Head of caudate nucleus (tissue), 42 donors: ENCODE data around the gene NDUFA8.
A peak's percentile ranks its signal among the peaks of the same experiment; 100 is the strongest.

Source experiments
- DNase-seq, 42 donors: peaks; one replicate each; pipeline versions ENCODE4 v3.0.0 to v3.0.0-alpha.2; 2020 to 2021; ENCODE audit warnings: mixed read lengths in 7 of 42
- intact Hi-C: fragments of 100-400 bp; cut with DNase I; formaldehyde crosslinking; loops from one replicate; pipeline ENCODE4 v1.15.0; 2022

NDUFA8 gene

DNA sequence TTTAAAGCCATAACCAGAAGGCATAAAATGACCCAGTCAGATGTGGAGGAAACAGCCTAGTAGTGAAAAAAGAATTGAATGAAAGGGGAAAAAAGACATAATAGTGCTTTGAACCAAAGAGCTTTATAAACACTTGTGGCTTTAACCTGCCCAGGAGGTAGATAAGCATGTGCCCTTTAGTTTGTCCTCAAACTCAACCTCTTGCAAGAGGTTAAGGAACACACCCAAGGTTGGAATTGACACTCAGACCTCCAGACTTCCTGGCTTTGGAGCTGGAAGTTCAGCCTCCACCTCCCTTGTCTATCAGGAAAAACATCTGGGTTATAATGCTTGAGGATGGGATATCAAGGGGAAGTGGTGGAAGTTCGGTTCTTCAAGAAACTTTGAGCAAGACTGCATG, 16.3 kb downstream of the NDUFA8 start:
- intact Hi-C loops: no loop called here
- peak in 1 of 42 donors; percentile 18 for DNase-seq

DNA sequence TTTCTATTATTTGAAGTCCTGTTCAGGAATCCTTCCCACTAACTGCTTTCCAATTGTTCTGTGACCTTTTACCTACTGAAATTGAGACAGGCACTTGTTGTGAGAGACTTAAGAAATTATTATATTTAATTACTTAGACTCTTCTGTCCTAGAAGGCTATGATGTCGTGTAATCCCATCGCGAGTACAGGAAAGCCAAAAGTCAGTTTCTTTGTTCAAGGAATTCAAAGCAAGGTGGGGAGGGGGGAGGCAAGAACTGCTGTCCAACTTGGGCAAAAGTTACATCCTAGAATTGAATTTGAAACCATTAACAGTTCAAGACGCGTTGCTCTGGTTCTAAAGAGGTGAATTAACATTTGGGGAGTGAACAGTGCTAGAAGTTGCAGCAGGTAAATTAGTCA, 17.9 kb downstream of the NDUFA8 start:
- no peak for DNase-seq
- intact Hi-C loops: no loop called here

- DNase-seq: no peak
- intact Hi-C loops: no loop called here
Measured at GRCh38 chr9:122140368-122141193, 19.0 kb downstream of the NDUFA8 start.

DNA sequence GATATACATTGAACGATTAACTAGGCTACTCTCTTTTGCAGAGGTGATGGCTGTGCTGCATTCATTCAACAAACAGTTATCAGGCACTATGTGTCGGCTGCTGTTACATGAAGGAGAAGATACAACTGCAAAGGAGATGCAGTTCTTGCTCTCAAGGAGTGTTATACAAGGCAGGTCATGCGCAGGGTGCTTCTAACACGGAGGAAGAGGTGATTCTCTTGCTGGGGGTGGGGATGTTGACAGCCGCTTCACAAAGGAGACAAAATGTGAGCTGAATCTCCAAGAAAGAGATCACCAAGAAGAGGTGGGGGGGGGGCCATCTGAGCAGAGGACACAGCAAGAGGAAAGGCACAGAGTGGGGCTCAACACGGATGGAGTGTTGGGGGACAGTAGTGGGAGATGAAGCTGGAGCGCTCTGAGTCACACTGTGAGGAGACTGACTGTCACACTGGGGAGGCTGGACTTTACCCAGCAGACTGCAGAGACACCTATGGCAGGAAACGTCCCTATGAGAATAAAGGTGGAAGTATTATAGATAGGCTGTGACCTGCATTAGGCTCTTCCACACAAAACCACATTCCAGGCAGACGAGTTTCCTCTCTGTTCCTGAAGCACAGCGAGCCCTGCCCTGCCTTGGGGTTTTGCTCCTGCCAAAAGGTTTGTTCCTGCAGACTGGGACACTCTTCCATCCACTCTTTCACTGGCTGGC, 20.9 kb downstream of the NDUFA8 start:
- peak in 35 of 42 donors; percentile 19 to 87 (median 59) for DNase-seq
- intact Hi-C loops: no loop called here

DNA sequence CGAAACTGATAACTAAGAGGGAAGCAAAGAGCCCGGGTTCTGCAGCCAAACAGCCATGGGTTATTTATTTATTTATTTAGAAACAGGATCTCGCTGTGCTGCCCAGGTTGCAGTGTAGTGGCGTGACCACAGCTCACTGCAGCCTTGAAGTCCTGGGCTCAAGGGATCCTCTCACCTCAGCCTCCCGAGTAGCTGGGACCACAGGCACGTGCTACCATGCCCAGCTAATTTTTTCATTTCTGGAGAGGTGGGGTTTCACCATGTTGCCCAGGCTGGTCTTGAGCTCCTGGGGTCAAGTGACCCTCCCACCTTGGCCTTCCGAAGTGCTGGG, 24.1 kb downstream of the NDUFA8 start:
- intact Hi-C loops: no loop called here
- DNase-seq: peak in 1 of 42 donors; percentile 9

DNA sequence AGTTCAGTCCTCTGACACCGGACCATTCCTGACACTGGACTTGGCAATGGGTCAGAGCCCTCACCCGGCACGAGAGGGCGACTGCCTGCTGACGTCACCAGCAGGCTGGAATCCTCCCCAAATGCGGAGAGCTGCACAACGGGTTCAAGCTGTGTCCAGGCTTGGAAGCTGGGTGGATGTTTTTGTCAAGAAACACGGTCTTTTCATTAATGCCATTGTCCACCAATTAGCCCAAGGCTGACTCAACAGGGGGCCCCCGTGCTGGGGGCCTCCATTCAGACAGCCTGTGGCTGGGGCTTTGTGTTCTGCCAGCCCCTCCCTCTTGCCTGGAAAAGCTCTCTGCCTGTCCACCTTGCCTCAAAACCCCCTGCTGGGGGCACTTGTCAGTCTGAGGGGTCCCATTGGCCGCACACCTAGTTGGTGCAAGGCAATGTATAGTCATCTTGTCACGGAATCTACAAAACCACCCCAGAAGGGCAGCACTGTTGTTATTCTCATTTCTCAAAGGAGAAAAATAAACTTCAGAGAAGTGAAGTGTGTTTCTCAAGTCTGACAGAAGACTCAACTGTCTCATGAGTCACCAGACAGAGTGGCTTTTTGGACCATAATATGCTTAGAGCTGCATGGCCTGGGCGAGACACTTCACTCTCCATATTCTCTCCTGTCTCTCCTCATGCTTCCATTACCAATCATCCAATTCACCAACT, 24.6 kb downstream of the NDUFA8 start:
- intact Hi-C loops: no loop called here
- peak in 3 of 42 donors; percentile 23 to 54 (median 30) for DNase-seq

GRCh38 chr9:122133984-122134535, 25.5 kb downstream of the NDUFA8 start:
- peak in 1 of 42 donors; percentile 12 for DNase-seq
- intact Hi-C loops: no loop called here

DNA sequence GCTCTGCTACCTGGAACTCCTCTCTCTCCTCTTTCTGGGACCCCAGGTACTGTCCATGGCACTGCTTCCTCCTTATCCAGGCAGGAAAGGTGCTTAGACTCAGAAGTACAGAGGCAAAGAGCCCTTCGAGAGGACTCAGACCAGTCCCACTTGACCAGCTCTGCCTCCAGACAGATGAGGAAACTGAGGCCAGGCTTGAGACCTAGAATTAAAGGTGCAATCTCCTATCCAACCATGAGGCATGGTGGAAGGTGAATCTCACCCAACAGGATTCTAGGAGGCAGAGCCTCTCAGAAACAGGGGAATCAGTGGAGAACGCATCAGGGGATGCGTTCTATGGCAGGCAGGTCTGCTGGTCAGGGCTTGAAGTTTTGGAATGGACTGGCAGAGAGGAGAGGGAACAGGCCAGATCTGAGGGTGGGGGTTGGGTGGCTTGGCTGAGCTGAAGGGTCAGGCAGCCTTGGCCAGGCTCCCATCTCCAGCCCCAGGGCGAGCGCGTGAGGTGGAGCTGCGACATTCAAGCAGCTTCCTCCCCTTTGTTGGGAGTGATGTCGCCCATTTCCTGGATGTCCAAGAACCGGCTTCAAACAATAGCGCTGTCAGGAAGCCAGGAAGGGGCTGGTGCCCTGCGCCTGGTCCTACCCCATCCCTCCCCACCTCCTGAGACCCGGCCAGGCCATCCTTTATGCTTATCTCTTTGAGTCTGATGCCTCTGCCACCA, 26.2 kb downstream of the NDUFA8 start:
- no peak for DNase-seq
- intact Hi-C loops: no loop called here

DNA sequence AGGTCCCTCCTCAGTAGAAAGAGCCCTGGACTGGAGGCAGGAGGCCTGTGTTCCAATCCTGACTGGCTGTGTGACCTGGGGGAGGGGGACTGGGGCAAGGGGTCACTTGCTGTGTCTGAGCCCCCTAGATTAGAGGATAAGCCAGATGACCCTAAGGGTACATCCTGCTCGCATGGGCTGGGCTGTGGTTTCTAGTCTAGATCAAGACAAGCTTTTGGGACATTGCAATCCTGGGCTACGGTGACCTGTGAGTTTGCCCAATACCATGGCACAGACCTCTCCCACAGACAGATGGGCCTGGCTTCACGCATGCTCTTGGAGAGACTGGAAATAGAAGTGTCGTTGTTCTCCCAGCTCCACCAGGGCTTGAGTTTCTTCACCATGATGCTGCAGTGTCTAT, 27.0 kb downstream of the NDUFA8 start:
- no peak for DNase-seq
- intact Hi-C loops: no loop called here

GRCh38 chr9:122131401-122132001, 28.1 kb downstream of the NDUFA8 start:
- intact Hi-C loops: no loop called here
- peak in 4 of 42 donors; percentile 6 to 41 (median 22) for DNase-seq

- intact Hi-C loops: no loop called here
Measured at GRCh38 chr9:122130837-122131236, 28.7 kb downstream of the NDUFA8 start.

DNA sequence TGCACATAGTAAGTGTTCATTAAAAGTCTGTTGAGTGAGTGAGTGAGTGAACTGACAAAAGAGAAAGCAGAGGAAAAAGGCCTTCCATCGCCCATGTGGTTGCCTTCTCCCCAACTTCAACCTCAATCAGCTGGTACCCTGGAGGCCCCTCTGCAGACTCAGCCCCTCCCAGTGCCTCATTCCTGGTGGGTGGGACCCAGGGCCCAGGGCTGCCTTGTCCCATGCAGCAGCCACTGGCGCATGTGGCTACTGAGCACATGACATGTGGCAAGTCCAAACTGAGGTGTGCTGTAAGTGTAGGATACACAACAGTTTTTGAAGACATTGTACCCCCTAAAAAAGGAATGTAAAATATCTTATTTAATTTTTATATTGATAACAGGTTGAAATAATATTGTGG, 29.6 kb downstream of the NDUFA8 start:
- intact Hi-C loops: loop anchor here (10.0 kb wide), 1 partner anchor 685 kb away; no protein-coding TSS in a partner anchor
- DNase-seq: no peak

More at GRCh38 chr9:122130837-122131236, 28.7 kb downstream of the NDUFA8 start:
- no peak for DNase-seq

DNA sequence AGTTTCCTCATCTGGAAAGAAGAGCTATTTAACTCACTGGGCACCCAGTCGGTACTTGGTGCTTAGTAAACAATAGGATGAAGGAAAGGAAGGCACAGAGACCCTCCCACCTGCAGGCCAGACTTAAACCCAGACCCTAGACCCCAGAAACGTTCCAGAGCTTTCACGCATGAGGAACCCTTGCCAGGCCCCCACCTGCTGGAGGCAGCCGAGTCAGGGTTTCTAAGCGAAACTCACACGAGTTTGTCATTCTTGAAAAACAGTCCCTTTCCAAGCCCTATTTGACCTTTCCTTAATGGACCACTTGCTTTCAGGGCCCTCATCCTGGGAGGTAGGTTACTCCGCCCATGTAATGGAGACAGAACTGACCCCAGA, 30.6 kb downstream of the NDUFA8 start:
- no peak for DNase-seq
- intact Hi-C loops: loop anchor here (10.0 kb wide), 1 partner anchor 686 kb away; no protein-coding TSS in a partner anchor

DNA sequence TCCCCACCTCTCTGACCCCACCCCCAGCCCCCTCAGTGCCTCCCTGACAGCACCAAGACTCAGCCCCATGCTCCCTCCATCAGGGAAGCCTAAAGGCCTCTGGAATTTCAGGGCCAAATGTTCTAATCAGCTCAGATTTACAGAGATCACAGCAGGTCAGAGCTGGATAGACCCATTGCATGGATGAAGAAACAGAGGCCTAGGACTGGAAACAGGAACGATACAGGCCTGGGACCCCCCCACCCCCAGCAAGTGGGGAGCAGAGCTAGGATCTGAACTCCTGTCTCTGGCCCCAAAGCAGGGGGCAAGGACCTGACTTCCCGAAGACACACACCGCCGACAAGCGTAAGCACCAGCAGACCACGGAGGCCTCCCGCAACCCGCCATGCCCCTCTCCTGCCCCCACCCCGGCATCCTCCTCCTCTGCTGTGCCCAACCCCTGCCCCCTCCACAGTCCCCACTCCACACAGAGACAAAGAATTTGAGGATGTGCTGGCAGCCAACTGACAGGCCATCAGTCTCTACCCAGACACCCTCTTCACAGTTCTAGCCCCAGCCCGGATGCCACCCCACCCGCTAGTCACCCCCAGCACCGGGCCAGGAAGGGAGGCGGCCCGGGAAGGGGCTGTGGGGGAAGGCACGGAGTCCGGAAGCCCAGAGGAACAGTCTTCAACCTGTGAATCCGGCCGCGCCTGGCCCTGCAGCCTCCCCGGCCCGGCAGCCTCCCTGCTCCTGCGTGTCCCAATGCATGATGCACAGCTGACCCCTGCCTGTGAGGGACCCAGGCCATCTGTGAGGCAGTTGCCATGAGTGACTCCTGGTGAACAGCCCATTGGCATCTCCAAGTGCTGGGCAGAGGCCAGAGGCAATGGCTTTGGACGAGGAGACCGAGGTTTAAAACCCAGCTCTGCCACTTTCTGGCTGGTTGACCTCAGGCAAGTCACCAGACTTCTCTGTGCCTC, 31.3 kb downstream of the NDUFA8 start:
- intact Hi-C loops: loop anchor here (10.0 kb wide), 1 partner anchor 687 kb away; no protein-coding TSS in a partner anchor
- DNase-seq: no peak

DNA sequence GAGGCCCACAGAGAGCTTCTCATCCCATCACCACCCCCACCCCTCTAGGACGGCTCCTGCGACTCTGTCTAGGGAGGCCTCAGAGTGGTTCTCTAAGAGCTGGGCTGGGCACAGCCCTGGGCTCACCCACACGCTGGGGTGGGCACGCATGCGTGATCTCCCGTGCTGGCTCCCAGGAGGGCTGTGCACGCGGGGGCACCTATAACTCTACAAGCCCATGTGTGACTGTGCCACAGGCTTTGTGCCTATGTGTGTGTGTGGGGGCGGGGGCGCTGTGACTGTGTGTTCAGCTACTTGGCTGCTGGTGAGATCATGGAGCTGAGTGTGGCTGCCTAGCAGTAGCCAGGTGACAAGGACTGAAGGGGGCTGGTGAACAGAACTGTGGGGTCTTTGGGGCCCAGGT, 32.2 kb downstream of the NDUFA8 start:
- intact Hi-C loops: loop anchor here (10.0 kb wide), 1 partner anchor 687 kb away; no protein-coding TSS in a partner anchor
- peak; percentile 68 to 96 (median 86) for DNase-seq

DNA sequence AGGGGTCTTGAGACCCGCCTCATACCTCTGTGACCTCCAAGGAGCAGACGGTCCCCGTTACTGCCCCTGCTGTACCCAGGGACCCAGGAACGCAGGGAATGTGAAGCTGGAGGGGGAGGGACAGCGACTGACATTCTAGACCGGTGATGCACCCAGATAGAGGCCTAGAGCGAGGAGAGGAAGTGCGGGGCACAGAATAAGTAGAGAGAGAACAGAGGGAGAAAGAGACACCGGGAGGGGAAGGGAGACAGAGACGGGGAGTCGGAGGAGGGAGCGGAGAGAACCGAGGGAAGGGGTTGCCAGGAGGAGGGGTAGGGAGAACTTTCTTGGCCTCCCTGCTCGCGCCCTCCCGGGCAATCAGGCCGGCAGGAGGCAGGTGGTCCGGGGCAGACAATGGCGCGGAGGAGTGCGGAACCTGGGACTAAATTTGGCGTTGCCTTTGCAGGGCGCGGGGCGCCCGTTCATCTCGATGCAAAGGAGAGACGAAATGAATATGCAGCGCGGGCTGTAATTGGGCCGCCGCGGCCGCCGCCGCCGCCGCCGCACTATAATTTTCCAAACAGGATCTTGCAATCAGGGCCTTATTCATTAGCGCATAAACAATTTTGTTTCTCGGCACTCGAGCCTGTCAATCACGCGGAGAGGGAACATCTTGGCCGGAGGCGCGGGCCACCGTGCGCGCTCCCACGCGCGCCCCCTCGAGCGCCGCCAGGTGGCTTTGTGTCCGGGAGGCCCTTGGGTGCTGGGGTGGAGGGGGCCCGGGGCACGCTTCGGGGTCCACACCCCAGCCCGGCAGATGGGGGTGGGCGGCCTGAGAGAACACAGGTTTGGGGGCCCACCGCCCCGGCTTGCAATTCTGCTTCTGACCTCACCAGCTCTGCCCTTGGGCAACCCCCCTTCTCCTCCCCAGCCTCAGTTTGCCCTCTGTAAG, 33.0 kb downstream of the NDUFA8 start:
- intact Hi-C loops: loop anchor here (10.0 kb wide), 1 partner anchor 688 kb away; no protein-coding TSS in a partner anchor
- DNase-seq: peak in 25 of 42 donors; percentile 14 to 63 (median 44)
